ENCODE results near the gene PCED1A. TPM values are rescaled to one million over a fixed set of nuclear protein-coding genes. Genes with fewer than 3 reads are reported as not detected.

The PCED1A gene
- total and polyA plus RNA-seq, 2 donors (not counting 1 experiment from before 2014, with no cell fraction given), result 96.8 to 176 TPM

GRCh38 chr20:2825761-2826160 lies 14.7 kb downstream of the PCED1A start:
- ATAC-seq (ENCODE audit: low read depth) (no peak), DNase-seq (no peak)
- peaks cover 0 to 1% (median 0%) of the 10 kb centered on the region in 3 donors for H3K9me3 ChIP-seq (ENCODE audit: control extremely low read depth in 1 of 3, control insufficient read depth in 2 of 3, insufficient read depth in 1 of 3, low read length in 2 of 3)
- Mint-ChIP-seq H3K9me3 (ENCODE audit: insufficient read depth) (no peaks in the 10 kb centered on the region), H3K4me3 (no peak overlapping the region), H3K27me3 (peaks cover 44% of the 10 kb centered on the region), H3K4me1 (peaks cover 9% of the 10 kb centered on the region), H3K27ac (no peak overlapping the region)
- H3K79me2 ChIP-seq (ENCODE audit: control insufficient read depth, insufficient read depth, low read length), result no peaks in the 10 kb centered on the region
- ChIA-PET POLR2A (no interaction called here), CTCF (no interaction called here)
- no peak overlapping the region for H3K4me3 ChIP-seq (ENCODE audit: control extremely low read depth in 1 of 5, extremely low read depth in 1 of 5, insufficient read depth in 1 of 5, low read depth in 2 of 5, low read length in 4 of 5)
- H3K36me3 ChIP-seq (replicated peaks in 1 of 2; ENCODE audit: control extremely low read depth in 1 of 2, control insufficient read depth in 1 of 2, extremely low read depth in 1 of 2, insufficient read depth in 2 of 2, low read length in 1 of 2), result no peaks in the 10 kb centered on the region
- H3K27ac ChIP-seq (ENCODE audit: low read length in 2 of 2), result no peak overlapping the region
- H4K20me1 ChIP-seq (ENCODE audit: control insufficient read depth, insufficient read depth, low read length, poor library complexity, severe bottlenecking), result no peaks in the 10 kb centered on the region
- intact Hi-C loops (cut with micrococcal nuclease), result no loop called here
- no CpG with 5 or more reads among the region's 2 CpGs for WGBS (ENCODE audit: insufficient coverage)
- H2AFZ ChIP-seq (ENCODE audit: insufficient read depth, low read depth, low read length, poor library complexity, severe bottlenecking), result no peak overlapping the region
- H3K4me2 ChIP-seq (replicated peaks; ENCODE audit: low read depth, low read length, poor library complexity, severe bottlenecking), result no peak overlapping the region
- peaks cover 0 to 19% (median 16%) of the 10 kb centered on the region in 4 experiments for H3K27me3 ChIP-seq (replicated peaks in 1 of 4; ENCODE audit: control extremely low read depth in 1 of 4, control insufficient read depth in 3 of 4, insufficient read depth in 4 of 4, low read length in 3 of 4)
- H3K4me1 ChIP-seq (ENCODE audit: control insufficient read depth in 2 of 2, insufficient read depth in 2 of 2, low read length in 2 of 2), result peaks cover 0 to 6% of the 10 kb centered on the region in 2 donors
- TF ChIP-seq, protein P1, sequence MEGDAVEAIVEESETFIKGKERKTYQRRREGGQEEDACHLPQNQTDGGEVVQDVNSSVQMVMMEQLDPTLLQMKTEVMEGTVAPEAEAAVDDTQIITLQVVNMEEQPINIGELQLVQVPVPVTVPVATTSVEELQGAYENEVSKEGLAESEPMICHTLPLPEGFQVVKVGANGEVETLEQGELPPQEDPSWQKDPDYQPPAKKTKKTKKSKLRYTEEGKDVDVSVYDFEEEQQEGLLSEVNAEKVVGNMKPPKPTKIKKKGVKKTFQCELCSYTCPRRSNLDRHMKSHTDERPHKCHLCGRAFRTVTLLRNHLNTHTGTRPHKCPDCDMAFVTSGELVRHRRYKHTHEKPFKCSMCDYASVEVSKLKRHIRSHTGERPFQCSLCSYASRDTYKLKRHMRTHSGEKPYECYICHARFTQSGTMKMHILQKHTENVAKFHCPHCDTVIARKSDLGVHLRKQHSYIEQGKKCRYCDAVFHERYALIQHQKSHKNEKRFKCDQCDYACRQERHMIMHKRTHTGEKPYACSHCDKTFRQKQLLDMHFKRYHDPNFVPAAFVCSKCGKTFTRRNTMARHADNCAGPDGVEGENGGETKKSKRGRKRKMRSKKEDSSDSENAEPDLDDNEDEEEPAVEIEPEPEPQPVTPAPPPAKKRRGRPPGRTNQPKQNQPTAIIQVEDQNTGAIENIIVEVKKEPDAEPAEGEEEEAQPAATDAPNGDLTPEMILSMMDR (IDR thresholded peaks at IDR 0.05), result no peak
- TF ChIP-seq EZH2 (IDR thresholded peaks at IDR 0.05; ENCODE audit: borderline replicate concordance, insufficient read depth, low read depth, low read length, poor library complexity, severe bottlenecking), result no peak
- H3K9ac ChIP-seq (ENCODE audit: low read length), result no peak overlapping the region

- H3K79me2 ChIP-seq (ENCODE audit: control insufficient read depth, insufficient read depth, low read length), result no peaks in the 10 kb centered on the region
- Mint-ChIP-seq H3K4me3 (no peak overlapping the region), H3K9me3 (ENCODE audit: insufficient read depth) (no peaks in the 10 kb centered on the region), H3K27me3 (peaks cover 49% of the 10 kb centered on the region), H3K4me1 (peaks cover 12% of the 10 kb centered on the region), H3K27ac (no peak overlapping the region)
- H3K36me3 ChIP-seq (replicated peaks in 1 of 2; ENCODE audit: control extremely low read depth in 1 of 2, control insufficient read depth in 1 of 2, extremely low read depth in 1 of 2, insufficient read depth in 2 of 2, low read length in 1 of 2), result no peaks in the 10 kb centered on the region
- POLR2A ChIA-PET, result interaction anchor here (0.6 kb wide), 1 partner anchor 12 kb away, joined by 9 read pairs; no protein-coding TSS in a partner anchor
- CTCF ChIA-PET, result no interaction called here
- intact Hi-C loops (cut with micrococcal nuclease), result no loop called here
- no peak for ATAC-seq (ENCODE audit: low read depth)
- TF ChIP-seq EZH2 (IDR thresholded peaks at IDR 0.05; ENCODE audit: borderline replicate concordance, insufficient read depth, low read depth, low read length, poor library complexity, severe bottlenecking), result no peak
- TF ChIP-seq, protein P1 (IDR thresholded peaks at IDR 0.05), result no peak
- H3K27ac ChIP-seq (ENCODE audit: low read length in 2 of 2), result no peak overlapping the region
- no peak overlapping the region for H3K4me2 ChIP-seq (replicated peaks; ENCODE audit: low read depth, low read length, poor library complexity, severe bottlenecking)
- peaks cover 0 to 6% of the 10 kb centered on the region in 2 donors for H3K4me1 ChIP-seq (ENCODE audit: control insufficient read depth in 2 of 2, insufficient read depth in 2 of 2, low read length in 2 of 2)
- no peaks in the 10 kb centered on the region for H3K9me3 ChIP-seq (ENCODE audit: control extremely low read depth in 1 of 3, control insufficient read depth in 2 of 3, insufficient read depth in 1 of 3, low read length in 2 of 3)
- DNase-seq, result no peak
- H3K9ac ChIP-seq (ENCODE audit: low read length), result no peak overlapping the region
- no peaks in the 10 kb centered on the region for H4K20me1 ChIP-seq (ENCODE audit: control insufficient read depth, insufficient read depth, low read length, poor library complexity, severe bottlenecking)
- no peak overlapping the region for H2AFZ ChIP-seq (ENCODE audit: insufficient read depth, low read depth, low read length, poor library complexity, severe bottlenecking)
- no peak overlapping the region for H3K4me3 ChIP-seq (ENCODE audit: control extremely low read depth in 1 of 5, extremely low read depth in 1 of 5, insufficient read depth in 1 of 5, low read depth in 2 of 5, low read length in 4 of 5)
- WGBS (ENCODE audit: insufficient coverage), result no CpG with 5 or more reads among the region's 5 CpGs
- peaks cover 0 to 44% (median 24%) of the 10 kb centered on the region in 4 experiments for H3K27me3 ChIP-seq (replicated peaks in 1 of 4; ENCODE audit: control extremely low read depth in 1 of 4, control insufficient read depth in 3 of 4, insufficient read depth in 4 of 4, low read length in 3 of 4)
Measured at GRCh38 chr20:2822073-2822472, 18.4 kb downstream of the PCED1A start.

Data from B cell (primary cell).